Measurements from ENCODE around the gene HES7. TPM values are rescaled to one million over a fixed set of nuclear protein-coding genes. Genes with fewer than 3 reads are reported as not detected.

HES7 gene
- polyA plus RNA-seq, 1 donor from 2014 or later, result 15.3 TPM

DNA sequence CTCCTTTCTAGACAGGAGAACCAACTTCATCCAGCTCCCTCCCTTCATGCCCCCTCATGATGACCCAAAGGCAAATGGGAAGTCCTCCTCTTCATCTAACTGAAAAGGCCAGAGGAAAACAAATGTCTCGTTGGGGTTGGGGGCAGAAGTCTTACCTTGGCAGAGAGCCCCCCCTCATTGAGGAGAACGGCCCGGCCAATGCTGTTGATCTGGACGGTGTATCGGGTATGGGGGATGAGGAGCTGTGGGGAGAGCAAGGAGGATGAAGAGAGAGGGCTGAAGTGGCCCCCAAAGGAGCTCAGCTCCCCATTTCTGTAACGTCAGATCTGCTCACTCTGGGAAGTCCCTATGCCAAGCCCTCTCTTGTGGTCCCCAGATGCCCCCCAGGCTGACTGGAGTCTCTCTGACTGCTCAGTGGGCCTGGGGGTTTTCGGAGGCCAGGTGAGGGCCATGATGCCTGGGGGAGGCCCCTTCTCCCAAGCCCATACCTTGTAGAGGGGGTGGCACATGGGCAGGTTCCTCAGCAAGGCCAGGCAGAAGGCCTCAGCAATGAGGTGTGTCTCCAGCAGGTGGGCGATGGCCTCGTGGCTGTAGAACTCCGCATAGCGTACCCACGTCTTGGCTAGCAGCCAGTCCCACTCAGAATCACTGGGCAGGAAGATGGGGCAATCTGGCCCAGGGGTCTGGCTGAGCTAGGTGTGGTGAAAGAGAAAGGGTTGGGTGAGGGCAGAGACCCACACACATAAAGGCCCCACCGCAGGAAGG is 47.2 kb downstream of the HES7 start:
- H3K9me3 ChIP-seq (ENCODE audit: low read length), result no peaks in the 10 kb centered on the region
- no peaks in the 10 kb centered on the region for H4K20me1 ChIP-seq (ENCODE audit: insufficient read depth)
- no peak overlapping the region for H3K4me3 ChIP-seq (ENCODE audit: low read length)
- no peak overlapping the region for H2AFZ ChIP-seq (ENCODE audit: low read depth, low read length)
- H3K4me2 ChIP-seq (ENCODE audit: low read length), result no peak overlapping the region
- TF ChIP-seq TAF1 (IDR thresholded peaks at IDR 0.05; ENCODE audit: low read depth), result no peak
- TF ChIP-seq EP300 (conservative IDR thresholded peaks at IDR 0.05; ENCODE audit: poor library complexity, severe bottlenecking), result no peak
- no peak for TF ChIP-seq MXI1 (conservative IDR thresholded peaks at IDR 0.05; ENCODE audit: poor library complexity, severe bottlenecking)
- no peak for TF ChIP-seq SMC3 (conservative IDR thresholded peaks at IDR 0.05; ENCODE audit: poor library complexity)
- no peak for TF ChIP-seq REST (IDR thresholded peaks at IDR 0.05; ENCODE audit: borderline replicate concordance)
- TF ChIP-seq, protein P1, sequence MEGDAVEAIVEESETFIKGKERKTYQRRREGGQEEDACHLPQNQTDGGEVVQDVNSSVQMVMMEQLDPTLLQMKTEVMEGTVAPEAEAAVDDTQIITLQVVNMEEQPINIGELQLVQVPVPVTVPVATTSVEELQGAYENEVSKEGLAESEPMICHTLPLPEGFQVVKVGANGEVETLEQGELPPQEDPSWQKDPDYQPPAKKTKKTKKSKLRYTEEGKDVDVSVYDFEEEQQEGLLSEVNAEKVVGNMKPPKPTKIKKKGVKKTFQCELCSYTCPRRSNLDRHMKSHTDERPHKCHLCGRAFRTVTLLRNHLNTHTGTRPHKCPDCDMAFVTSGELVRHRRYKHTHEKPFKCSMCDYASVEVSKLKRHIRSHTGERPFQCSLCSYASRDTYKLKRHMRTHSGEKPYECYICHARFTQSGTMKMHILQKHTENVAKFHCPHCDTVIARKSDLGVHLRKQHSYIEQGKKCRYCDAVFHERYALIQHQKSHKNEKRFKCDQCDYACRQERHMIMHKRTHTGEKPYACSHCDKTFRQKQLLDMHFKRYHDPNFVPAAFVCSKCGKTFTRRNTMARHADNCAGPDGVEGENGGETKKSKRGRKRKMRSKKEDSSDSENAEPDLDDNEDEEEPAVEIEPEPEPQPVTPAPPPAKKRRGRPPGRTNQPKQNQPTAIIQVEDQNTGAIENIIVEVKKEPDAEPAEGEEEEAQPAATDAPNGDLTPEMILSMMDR (IDR thresholded peaks at IDR 0.05; ENCODE audit: poor library complexity, severe bottlenecking), result no peak
- TF ChIP-seq RAD21 (conservative IDR thresholded peaks at IDR 0.05), result no peak
- no peak for TF ChIP-seq EZH2 (IDR thresholded peaks at IDR 0.05; ENCODE audit: borderline replicate concordance, insufficient read depth, low read length, poor library complexity, severe bottlenecking)
- TF ChIP-seq POLR2AphosphoS5 (IDR thresholded peaks at IDR 0.05), result no peak
- no peaks in the 10 kb centered on the region for H3K79me2 ChIP-seq (replicated peaks; ENCODE audit: insufficient read depth, low read length)
- H3K36me3 ChIP-seq (ENCODE audit: insufficient read depth, low read length), result no peaks in the 10 kb centered on the region
- no peaks in the 10 kb centered on the region for H3K9me2 ChIP-seq (ENCODE audit: insufficient read depth, low read length)
- H3F3A ChIP-seq (ENCODE audit: insufficient read depth, low read length, poor library complexity, severe bottlenecking), result no peaks in the 10 kb centered on the region
- peaks cover 83% of the 10 kb centered on the region for H3K27me3 ChIP-seq (ENCODE audit: insufficient read depth, low read depth, low read length)
- H3K27ac ChIP-seq (ENCODE audit: low read length), result no peak overlapping the region
- H3K9ac ChIP-seq (ENCODE audit: low read length), result no peak overlapping the region

GRCh38 chr17:8075574-8076342 is 48.1 kb downstream of the HES7 start:
- H3K9ac ChIP-seq (ENCODE audit: low read length), result no peak overlapping the region
- H3K36me3 ChIP-seq (ENCODE audit: insufficient read depth, low read length), result no peaks in the 10 kb centered on the region
- H3K4me3 ChIP-seq (ENCODE audit: low read length), result no peak overlapping the region
- no peaks in the 10 kb centered on the region for H3F3A ChIP-seq (ENCODE audit: insufficient read depth, low read length, poor library complexity, severe bottlenecking)
- H4K20me1 ChIP-seq (ENCODE audit: insufficient read depth), result no peaks in the 10 kb centered on the region
- no peak overlapping the region for H3K4me2 ChIP-seq (ENCODE audit: low read length)
- peaks cover 92% of the 10 kb centered on the region for H3K27me3 ChIP-seq (ENCODE audit: insufficient read depth, low read depth, low read length)
- no peaks in the 10 kb centered on the region for H3K79me2 ChIP-seq (replicated peaks; ENCODE audit: insufficient read depth, low read length)
- H2AFZ ChIP-seq (ENCODE audit: low read depth, low read length), result no peak overlapping the region
- no peak for TF ChIP-seq MXI1 (conservative IDR thresholded peaks at IDR 0.05; ENCODE audit: poor library complexity, severe bottlenecking)
- no peak for TF ChIP-seq TAF1 (IDR thresholded peaks at IDR 0.05; ENCODE audit: low read depth)
- no peak for TF ChIP-seq REST (IDR thresholded peaks at IDR 0.05; ENCODE audit: borderline replicate concordance)
- TF ChIP-seq POLR2AphosphoS5 (IDR thresholded peaks at IDR 0.05), result no peak
- H3K9me3 ChIP-seq (ENCODE audit: low read length), result no peaks in the 10 kb centered on the region
- H3K27ac ChIP-seq (ENCODE audit: low read length), result no peak overlapping the region
- H3K9me2 ChIP-seq (ENCODE audit: insufficient read depth, low read length), result no peaks in the 10 kb centered on the region

Measured in neural cell (in vitro differentiated cells).